ENCODE measurements around the gene CLEC16A. TPM values are rescaled to one million over a fixed set of nuclear protein-coding genes. Genes with fewer than 3 reads are reported as not detected.
A peak's percentile ranks its signal among the peaks of the same experiment; 100 is the strongest.

CLEC16A gene
- total RNA-seq, 1 donor from 2014 or later = 57.6 TPM

DNA sequence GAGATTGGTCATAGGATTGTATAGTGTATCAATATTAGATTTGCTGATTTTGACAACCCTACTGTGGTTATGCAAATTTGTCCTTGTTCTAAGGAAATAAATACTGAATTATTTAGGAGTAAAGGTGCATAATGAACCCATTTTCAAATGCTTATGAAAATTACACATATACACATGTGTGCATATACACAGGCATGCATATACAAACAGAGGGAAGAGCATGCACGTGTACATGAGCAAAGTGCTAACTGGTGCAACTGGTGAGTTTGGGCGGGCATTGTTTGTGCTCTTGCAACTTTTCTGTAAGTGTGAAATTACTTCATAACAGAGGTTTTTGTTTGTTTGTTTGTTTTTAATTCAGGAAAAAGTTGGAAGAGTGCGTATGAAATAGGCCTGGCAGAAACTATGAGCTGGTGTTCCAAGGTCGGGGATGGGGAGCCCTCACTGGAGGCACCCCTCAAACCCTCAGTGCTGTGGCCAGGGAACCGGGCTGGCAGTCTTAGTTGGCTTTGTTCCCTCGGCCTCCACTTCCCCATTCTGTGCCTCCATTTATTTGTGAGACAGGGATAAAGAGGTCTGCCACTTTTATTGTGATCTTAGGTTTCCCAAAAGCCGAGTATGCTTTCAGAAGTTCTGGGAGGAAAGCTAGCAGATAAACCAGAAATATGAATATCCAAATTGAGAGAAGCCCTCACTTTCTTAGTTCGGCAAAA, 7.9 kb upstream of the CLEC16A start:
- no peak for DNase-seq
- ChIA-PET CTCF (interaction anchor here (1.0 to 1.6 kb wide), 2 partner anchors 18 to 415 kb away, joined by 3 to 7 read pairs; no protein-coding TSS in a partner anchor), POLR2A (interaction anchor here (0.6 to 2.2 kb wide), 5 partner anchors 9 to 66 kb away, joined by 3 to 15 read pairs (median 8); no protein-coding TSS in a partner anchor)
- Mint-ChIP-seq H3K36me3 (ENCODE audit: low read depth) (peaks cover 48% of the 10 kb centered on the region), H3K27ac (peak overlapping the region; percentile 81), H3K9me3 (no peaks in the 10 kb centered on the region), H3K4me3 (no peak overlapping the region), H3K27me3 (no peaks in the 10 kb centered on the region), H3K4me1 (peaks cover 85% of the 10 kb centered on the region)
- ATAC-seq (ENCODE audit: low read depth) = no peak
- intact Hi-C loops (cut with micrococcal nuclease) = no loop called here
- TF ChIP-seq, protein P1, sequence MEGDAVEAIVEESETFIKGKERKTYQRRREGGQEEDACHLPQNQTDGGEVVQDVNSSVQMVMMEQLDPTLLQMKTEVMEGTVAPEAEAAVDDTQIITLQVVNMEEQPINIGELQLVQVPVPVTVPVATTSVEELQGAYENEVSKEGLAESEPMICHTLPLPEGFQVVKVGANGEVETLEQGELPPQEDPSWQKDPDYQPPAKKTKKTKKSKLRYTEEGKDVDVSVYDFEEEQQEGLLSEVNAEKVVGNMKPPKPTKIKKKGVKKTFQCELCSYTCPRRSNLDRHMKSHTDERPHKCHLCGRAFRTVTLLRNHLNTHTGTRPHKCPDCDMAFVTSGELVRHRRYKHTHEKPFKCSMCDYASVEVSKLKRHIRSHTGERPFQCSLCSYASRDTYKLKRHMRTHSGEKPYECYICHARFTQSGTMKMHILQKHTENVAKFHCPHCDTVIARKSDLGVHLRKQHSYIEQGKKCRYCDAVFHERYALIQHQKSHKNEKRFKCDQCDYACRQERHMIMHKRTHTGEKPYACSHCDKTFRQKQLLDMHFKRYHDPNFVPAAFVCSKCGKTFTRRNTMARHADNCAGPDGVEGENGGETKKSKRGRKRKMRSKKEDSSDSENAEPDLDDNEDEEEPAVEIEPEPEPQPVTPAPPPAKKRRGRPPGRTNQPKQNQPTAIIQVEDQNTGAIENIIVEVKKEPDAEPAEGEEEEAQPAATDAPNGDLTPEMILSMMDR (IDR thresholded peaks at IDR 0.05) = no peak

DNA sequence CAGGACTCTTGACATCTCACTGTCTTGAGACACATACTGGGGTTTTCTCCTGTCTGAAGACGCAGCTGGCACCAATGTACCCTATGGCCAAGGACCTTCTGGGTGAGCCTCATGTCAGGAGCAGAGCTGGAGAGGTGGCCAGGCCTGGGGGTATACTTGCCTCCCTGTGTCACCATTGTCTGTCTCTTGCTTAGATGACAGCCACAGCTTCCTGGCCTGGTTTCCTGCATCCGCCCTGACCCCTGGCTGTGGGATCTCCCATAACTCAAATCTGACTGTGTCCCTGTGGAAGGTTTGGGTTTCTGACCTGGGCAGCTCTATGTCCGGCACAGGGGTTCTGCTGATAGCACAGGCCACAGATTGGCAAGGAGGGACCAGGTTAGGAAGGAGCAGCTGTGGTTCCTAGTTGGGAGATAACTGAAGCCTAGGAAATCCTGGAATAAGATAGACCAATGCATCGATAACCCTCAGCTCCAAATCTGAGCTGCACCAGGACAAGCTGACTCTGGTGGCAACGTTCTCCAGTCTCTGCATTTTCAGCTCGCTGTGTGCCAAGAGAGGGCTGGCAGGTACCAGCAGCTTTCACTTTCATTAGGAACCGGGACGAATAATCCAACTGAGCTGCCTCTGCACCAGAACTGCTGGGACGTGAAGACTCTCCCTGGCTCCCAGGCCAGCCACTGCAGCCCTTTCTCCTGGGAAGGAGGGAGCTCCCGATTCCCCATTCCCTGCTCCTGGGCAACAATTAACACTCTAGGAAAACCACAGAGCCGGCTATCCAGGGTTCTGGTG, 7.1 kb upstream of the CLEC16A start:
- H3K4me1 Mint-ChIP-seq = peaks cover 80% of the 10 kb centered on the region
- ChIA-PET CTCF (interaction anchor here (0.6 to 1.6 kb wide), 4 partner anchors 9 to 416 kb away, joined by 3 to 7 read pairs (median 3); no protein-coding TSS in a partner anchor), POLR2A (interaction anchor here (0.5 to 2.2 kb wide), 9 partner anchors 10 to 890 kb away, joined by 3 to 15 read pairs (median 6); no protein-coding TSS in a partner anchor)
- TF ChIP-seq, protein P1 (IDR thresholded peaks at IDR 0.05) = no peak
- no peaks in the 10 kb centered on the region for H3K27me3 Mint-ChIP-seq
- intact Hi-C loops (cut with micrococcal nuclease) = no loop called here
- peaks cover 48% of the 10 kb centered on the region for H3K36me3 Mint-ChIP-seq (ENCODE audit: low read depth)
- peak overlapping the region; percentile 81 for H3K27ac Mint-ChIP-seq
- H3K4me3 Mint-ChIP-seq = peak overlapping the region; percentile 44
- no peaks in the 10 kb centered on the region for H3K9me3 Mint-ChIP-seq
- DNase-seq (no peak), ATAC-seq (ENCODE audit: low read depth) (no peak)

DNA sequence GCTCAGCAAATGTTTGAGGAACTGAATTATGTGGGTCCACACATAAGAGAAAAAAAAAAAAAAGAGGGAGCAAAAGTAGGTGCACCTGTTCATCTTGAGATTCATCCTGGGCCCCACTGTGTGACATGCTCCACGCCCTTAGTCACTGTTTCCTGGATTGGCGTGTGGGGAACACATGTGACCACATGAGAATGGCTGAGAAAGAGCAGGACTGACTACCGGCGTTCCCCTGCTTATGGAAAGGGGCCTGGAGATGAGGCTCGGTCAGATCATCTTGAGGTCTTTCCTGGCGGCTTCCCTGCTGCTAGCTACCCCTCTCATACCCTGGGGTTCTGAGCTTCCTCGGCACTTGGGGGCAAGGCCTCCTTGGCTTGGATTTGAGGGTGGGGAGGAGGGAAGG, 6.0 kb upstream of the CLEC16A start:
- ChIA-PET POLR2A (interaction anchor here (0.7 to 2.2 kb wide), 7 partner anchors 10 to 199 kb away, joined by 3 to 15 read pairs (median 3); no protein-coding TSS in a partner anchor), CTCF (interaction anchor here (0.8 kb wide), 1 partner anchor 11 kb away, joined by 3 read pairs; no protein-coding TSS in a partner anchor)
- peaks cover 43% of the 10 kb centered on the region for H3K36me3 Mint-ChIP-seq (ENCODE audit: low read depth)
- no peaks in the 10 kb centered on the region for H3K9me3 Mint-ChIP-seq
- H3K4me1 Mint-ChIP-seq = peaks cover 85% of the 10 kb centered on the region
- H3K27me3 Mint-ChIP-seq = no peaks in the 10 kb centered on the region
- H3K27ac Mint-ChIP-seq = peak overlapping the region; percentile 81
- no peak for DNase-seq
- H3K4me3 Mint-ChIP-seq = peak overlapping the region; percentile 90
- no peak for ATAC-seq (ENCODE audit: low read depth)
- intact Hi-C loops (cut with micrococcal nuclease) = no loop called here
- TF ChIP-seq, protein P1 (IDR thresholded peaks at IDR 0.05) = no peak

- Mint-ChIP-seq H3K4me1 (peaks cover 86% of the 10 kb centered on the region), H3K36me3 (ENCODE audit: low read depth) (peaks cover 36% of the 10 kb centered on the region), H3K27me3 (no peaks in the 10 kb centered on the region), H3K9me3 (no peaks in the 10 kb centered on the region), H3K27ac (peak overlapping the region; percentile 81), H3K4me3 (peak overlapping the region; percentile 90)
- POLR2A ChIA-PET = interaction anchor here (0.5 to 2.2 kb wide), 11 partner anchors 11 to 361 kb away, joined by 3 to 15 read pairs (median 3); partner anchors contain the start of gene NUBP1
- intact Hi-C loops (cut with micrococcal nuclease) = no loop called here
- no peak for DNase-seq
- TF ChIP-seq, protein P1 (IDR thresholded peaks at IDR 0.05) = no peak
- ATAC-seq (ENCODE audit: low read depth) = no peak
- CTCF ChIA-PET = interaction anchor here (0.6 to 1.0 kb wide), 3 partner anchors 10 to 417 kb away, joined by 3 to 4 read pairs (median 4); no protein-coding TSS in a partner anchor
Observed at GRCh38 chr16:10938796-10939648, 5.3 kb upstream of the CLEC16A start.
